Effector CD8-positive, alpha-beta T cell (primary cell): Measurements from ENCODE around the gene SLC9A3.
"Not testable (repeated sequence)": the region's sequence is repeated elsewhere in the genome, so short reads cannot be mapped to it uniquely, and the experiment has no call there.

Source experiments
- DNase-seq: peaks from one replicate; lab custom pipeline; 2025; lab: John Stamatoyannopoulos, UW

SLC9A3 gene

DNA sequence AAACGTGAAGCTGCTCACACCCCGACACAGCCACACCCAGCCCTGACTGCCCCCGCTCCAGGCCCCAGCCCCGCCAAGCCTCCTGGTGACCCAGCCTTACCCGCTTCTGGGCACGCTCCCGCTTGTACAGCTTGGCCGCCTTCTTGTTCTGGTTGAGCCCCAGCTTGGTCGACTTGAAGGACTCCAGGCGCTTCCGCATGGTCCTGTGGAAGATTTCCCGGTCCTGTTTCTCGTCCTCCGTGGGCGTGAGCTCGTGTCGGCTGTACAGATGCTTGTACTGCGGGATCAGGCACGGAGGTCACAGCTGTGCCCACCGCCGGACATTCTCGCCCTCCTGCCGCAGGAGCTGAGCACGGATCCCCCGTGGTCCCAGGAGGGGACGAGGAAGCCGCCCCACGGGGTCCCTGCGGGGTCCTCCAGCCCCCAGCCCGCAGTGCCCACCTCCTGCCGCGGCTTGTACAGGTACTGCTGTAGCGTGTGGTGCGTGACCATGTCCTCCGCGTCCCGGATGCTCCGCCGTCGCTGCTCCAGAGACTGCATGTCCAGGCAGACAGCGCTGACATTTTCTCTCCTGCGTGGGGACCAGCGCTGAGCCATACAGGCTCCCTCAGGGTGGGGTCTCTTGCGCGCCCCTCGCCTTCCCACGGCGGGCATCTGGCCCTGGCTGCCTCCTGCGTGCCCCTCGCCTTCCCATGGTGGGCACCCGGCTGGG is 48.0 kb downstream of the SLC9A3 start:
- DNase-seq = no peak

DNA sequence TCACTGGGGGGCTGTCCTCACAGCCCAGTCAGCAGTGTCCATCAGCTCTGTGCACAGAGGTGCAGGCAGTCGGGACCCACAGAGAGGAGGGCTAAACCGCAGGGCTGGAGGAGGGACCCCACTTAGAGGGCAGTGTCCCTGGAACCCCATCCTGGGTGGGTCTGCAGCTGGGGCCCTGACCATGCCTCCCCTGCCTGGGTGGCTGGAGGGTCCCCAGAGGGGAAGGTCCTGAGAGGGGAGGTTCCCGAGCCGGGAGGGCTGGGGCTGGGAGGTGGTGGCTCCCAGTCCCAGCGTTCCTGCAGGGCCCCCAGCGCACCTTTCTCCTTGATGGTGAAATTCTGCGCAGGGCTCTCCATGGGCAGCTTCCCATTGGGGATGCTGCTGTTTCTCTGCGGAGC is 48.5 kb downstream of the SLC9A3 start:
- no peak for DNase-seq

DNA sequence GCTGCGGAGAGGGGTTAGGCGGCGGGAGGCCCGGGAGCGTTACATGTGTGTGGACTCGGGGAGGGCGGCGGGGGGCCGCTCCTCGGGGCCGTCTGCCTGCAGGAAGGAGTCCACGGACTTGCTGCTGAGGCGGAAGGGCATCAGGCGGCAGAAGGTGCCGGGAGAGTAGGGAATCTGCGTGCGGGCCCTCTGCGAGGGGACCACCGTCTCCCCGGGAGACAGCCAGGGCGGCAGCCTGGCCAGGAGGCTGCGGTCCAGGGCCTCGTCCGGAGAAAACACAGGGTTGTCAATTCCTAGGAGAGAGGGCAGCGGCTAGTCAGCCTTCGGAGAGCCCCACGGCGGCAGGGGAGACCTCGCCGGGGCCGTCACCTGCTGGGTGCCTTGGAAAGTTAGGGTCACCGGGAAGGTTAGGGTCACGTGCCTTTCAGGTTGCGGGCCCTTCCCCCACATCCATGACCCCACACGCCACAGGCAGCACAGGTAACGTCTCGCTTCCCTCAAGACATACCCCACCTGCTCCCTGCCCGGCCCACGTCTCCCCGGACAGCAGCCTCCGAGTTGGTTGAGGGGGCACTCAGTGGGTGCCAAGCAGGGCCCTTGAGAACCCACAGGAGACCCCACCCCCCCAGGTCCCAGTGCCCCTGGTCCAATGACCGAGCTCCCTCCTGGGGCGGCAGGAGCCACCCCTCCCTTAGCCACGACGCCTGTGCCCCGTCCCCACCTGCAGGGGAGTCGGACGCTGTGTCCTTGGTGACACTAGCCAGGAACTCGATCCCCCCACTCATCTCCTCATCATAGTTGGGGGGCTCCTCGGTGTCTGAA is 49.2 kb downstream of the SLC9A3 start:
- no peak for DNase-seq

DNA sequence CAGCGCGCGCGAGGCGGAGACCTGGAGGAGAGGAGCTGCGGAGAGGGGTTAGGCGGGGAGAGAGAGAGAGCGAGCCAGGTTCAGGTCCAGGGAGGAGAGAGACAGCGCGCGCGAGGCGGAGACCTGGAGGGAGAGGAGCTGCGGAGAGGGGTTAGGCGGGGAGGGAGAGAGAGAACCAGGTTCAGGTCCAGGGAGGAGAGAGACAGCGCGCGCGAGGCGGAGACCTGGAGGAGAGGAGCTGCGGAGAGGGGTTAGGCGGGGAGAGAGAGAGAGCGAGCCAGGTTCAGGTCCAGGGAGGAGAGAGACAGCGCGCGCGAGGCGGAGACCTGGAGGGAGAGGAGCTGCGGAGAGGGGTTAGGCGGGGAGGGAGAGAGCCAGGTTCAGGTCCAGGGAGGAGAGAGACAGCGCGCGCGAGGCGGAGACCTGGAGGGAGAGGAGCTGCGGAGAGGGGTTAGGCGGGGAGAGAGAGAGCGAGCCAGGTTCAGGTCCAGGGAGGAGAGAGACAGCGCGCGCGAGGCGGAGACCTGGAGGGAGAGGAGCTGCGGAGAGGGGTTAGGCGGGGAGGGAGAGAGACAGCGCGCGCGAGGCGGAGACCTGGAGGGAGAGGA is 49.9 kb downstream of the SLC9A3 start:
- DNase-seq = not testable (repeated sequence)

DNA sequence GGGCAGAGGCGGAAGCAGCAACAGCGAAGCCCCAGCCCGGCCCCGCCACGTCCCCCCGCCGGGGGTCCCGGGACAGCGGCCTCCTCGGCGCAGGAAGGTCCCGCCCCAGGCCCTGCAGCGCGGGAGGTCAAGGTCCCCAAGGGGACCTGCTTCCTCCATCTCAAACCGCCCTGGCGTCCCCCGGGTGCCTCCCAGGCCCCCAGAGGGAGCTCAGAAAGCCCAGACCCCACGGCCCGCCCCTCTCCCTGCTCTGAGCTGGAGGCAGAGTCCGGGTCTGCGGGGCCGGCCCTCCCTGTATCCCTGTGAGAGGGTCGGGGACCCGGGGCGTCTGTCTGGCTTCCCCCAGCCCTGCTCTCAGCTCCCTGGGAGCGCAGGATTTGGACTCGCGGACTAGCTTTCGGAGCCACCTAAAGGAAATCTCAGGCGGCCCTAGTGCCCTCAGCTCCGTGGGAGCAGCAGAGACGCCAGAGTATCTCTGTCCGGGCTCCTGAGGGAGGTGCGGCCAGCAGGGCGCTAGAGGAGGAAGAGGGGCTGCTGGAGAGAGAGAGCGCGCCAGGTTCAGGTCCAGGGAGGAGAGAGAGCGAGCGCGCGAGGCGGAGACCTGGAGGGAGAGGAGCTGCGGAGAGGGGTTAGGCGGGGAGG is 50.6 kb downstream of the SLC9A3 start:
- no peak for DNase-seq

DNA sequence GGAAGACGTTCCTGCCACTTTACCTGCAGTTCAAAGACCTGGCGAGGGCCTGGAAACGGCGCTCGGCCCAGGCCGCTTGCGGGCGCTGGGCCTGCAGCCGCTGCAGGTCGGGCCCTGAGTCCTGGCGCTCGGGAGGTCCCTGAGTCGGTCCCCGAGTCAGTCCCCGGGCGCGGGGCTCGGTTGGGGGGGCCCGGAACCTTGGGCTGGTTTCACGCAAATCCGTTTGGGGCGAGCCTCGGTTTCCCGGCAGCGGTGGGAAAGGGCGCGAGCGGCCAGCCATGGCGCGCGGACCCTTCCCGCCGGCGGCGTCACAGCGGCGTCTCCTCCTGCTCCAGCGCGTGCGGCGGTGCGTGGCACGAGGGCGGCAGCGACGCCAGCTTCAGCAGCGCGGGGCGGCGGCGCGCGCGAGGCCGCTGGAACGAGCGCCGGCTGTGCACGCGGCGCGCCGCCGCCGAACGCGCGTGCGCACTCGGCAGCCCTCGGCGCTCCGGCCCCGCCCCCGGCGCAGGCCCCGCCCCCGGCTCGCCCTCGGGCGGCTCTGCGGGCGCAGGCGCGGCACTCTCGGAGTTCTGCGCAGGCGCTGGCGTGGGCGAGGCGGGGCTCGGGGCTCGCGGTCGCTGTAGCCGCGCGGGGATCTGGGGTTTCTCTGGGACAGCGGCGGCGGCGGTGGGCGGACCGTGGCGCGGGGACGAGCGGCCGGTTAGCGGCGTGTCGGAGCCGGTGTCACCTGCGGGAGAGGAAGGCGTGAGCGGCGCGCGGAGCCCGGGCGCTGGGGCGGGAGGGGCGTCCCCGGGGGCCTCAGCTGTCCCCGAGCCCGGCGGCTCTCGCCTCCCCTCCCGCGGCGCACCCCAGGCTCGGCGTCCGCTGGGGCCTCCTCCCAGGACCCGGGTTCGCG is 51.3 kb downstream of the SLC9A3 start:
- DNase-seq = peak; percentile 80

DNA sequence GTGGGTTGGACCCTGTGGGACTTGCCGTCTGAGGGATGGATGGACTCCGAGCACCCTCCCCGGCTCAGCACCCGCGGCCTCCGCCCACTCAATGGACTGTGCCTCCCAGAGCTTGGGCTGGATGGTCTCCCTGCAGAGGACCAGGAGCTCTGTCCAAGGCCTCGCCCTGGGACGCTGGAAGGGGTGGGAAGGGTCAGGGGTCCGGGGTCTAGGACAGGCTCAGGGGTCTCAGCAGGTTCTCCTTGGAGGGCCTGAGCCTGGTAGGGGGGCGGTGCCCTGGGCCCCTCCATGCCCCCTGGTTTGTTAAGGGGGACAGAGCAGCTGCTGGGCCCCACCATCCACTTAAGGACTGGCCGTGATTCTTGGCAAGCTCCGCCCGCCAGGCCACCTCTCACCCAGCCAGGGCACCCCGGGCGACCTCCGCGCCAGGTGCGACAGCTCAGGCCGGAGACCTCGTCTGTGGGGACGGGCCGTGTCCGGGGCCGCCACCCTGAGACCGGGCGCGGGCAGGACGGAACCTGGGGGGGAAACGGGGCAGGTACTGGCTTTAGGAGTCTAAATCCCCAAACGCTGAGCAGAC is 52.1 kb downstream of the SLC9A3 start:
- DNase-seq = no peak

DNA sequence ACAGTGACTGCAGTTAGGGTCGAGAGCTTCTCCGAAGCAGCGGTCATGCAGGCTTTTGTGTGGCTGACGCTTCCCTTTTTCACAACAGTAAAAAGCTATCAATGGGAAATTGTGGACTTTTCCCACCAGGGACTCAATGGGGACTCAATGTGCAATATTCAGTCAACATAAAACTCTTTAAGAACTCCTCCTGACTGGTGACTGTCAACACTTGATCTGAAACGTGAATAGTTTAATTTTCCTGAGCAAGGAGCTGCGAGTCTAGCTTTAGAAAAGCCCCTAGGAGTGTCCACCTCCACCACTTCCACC is 52.5 kb downstream of the SLC9A3 start:
- DNase-seq = no peak

DNA sequence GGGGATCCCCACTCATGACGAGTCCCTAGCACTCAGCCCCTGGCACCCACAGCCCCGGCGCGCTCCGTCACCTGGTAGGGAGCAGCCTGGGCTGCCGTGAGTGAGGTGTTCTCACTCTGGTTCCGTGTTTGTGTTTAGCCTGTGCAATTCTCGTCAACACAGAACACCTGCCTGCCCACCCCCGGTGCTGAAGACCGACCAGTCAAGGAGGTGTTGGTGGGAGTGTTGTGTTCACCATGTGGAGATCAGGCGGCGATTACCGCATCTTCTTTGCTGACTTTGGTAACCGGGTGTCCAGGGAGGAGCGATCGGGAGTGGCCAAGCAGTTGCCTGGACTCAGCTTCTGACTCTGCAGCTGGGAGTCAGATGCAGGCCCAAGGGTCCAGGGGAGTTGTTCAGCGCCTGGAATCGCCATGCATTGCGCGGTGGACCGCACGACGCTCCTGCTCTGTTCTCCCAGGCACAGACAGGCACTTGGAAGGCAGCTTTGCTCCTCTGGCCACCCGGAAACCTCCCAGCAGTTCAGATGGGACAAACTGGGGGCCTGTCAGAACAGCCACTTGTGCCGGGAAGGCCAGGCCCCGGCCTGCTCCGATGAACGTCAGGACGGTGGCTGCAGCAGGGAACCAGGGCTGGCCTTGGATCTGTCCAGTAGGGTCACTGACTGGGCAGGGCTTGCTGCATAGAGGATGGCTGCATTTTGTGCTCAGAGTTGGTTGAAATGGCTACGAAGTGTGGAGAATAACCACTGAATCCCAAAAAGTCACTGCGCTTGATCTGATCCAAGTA is 53.1 kb downstream of the SLC9A3 start:
- DNase-seq = no peak

DNA sequence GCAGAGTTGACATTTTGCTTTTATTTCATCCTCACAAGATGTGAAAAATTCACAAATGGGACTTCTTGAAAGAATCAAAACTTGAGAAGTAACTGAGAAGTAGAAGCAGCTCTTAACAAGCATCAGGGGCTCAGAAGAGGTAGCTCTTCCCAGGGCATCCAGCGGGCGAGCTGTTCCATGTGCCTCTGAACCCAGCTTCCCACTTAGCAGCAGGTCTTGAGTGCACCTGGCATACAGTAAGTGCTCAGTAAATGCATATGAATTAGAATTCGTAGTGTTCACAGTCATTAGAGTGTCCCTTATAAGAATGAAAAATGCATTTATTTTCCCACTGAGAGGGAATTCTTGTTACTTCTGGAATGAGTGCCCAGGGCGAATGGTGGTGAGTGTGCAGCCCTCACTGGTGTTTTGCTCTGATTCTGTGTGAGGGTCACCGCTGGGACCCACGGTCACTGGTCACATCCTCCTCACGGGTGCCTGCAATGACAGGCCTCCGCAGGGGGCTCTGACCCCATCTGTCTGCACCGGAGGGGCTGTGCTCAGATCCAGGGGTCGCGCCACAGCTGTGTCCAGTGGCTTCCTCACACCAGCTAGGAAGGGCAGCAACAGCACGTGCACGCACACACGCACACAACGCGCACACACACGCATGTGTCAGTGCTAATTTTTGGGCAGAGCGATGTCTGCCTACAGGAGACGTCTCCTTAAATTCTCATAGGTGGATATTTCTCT is 54.3 kb downstream of the SLC9A3 start:
- no peak for DNase-seq

DNA sequence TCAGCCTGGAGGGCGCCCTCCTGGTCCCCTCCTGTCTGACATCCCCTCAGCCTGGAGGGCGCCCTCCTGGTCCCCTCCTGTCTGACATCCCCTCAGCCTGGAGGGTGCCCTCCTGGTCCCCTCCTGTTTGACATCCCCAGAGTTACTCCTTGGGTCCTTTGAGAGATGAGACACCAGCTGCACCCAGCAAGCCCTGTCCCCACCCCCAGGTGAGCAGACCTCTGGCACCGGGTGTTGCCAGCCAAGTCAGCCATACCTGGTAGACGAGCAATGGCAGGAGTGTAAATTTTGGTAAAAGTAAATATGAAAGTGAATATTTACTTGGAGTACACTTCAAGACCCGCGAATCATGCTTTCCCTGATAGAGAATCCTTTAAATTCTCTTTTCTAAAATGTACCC is 55.8 kb downstream of the SLC9A3 start:
- no peak for DNase-seq

DNA sequence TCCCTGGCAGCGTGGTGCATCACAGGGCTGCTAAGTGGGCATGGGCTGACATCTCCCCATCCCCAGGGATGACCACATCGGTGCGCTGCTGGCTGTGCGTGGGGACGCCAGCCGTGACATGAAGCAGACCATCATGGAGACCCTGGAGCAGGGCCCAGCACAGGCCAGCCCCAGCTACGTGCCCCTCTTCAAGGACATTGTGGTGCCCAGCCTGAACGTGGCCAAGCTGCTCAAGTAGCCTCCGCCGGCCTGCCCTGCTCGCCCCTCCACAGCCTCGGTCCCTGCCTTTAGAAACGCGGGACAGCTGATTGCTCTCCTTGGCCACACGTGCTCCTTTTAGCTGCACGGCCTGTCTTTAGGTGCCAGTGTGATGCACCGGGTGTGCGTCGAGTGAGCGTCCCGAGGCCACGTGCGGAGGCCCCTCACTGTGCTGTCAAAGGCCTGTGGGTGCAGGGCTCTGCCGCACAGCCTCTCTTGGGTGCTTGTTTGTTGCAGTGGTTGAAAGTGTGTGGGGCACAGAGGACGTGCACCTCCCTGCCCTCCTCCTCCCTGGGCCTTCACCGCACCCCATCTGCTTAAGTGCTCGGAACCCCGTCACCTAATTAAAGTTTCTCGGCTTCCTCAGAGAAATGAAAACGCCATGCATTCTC is 57.5 kb downstream of the SLC9A3 start:
- no peak for DNase-seq

DNA sequence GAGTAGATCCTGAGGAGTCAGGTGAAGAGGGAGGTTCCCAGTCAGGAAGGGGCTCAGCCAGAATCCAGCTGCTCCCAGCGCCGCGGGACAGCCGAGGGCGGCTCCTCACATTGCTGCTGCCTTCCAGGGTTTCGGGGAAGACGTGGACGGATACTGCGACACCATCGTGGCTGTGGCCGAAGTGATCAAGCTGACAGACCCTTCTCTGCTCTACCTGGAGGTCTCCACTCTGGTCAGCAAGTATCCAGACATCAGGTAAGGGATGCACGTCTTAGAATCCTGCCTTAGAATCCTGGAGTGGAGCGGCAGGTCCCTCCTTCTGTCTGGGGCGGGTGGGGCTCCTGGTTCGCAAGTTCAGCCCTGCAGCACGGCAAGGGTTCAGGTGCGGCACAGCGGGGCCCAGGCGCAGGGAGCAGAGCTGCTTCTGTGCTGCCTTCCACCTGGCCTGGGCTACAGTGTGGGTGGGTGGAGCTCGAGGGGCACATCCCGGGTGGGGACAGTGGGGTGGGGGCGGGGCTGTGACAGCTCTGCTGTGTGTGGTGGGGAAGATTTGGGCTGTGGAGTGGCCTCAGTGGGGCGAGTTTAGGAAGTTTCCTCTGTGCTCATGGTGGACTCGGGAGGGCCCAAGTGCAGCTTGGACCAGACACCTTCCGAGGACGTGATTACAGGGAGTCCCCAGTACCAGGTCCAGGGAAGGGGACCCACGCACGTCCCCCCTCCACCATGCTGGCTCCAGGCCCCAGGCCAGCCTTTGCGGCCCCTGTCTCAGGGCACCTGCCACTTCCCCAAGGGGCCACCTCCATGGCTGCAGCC is 58.5 kb downstream of the SLC9A3 start:
- DNase-seq = no peak

DNA sequence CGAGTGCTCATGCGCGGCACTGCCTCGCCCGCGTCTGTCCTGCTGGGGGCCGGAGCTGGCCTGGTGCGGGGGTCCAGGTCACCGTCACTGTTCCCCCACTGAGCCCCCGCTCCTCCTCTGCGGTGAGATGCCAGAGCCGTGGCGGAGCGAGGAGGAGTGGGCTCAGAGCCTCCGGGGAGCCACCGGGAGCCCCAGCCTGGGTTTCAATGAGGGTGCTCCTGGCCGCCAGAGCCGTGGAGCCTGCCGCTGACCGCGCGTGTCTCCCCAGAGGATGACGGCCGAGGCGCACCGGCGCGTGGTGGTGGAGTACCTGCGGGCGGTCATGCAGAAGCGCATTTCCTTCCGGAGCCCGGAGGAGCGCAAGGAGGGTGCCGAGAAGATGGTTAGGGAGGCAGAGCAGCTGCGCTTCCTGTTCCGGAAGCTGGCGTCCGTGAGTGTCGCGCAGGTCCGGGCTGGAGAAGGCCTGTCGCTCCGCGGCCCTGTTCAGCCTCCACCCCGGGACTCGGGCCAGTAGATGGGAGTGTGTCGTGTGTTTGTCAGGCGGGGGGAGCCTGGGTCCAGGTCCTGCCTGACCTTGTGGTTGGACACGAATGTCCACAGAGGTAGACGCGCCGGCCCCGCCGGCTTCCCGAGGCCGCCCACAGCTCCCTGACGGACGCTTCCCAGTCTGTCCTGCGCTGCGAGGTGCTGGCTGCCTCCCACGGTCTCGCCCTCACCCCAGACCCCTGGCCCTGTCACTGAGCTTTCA is 59.2 kb downstream of the SLC9A3 start:
- DNase-seq = no peak

DNA sequence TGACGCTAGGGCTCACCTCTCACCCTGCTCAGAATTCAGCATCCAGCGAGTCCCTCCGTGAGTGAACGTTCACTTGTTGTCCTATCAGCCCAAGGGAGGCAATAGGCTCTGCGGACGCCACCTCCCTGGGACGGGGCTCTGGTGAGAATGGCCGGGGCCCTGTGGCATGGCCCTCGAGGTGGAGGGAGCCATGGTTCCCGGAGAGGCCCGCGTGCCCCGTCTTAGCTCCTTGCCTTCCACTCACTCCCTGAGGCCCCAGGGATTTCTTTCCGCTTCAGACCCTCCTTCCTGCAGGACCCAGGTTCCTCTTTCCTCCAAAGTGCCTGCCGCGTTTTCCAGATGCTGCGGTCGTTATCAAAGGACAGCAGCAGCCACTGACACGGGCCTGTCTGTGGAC is 59.8 kb downstream of the SLC9A3 start:
- no peak for DNase-seq

DNA sequence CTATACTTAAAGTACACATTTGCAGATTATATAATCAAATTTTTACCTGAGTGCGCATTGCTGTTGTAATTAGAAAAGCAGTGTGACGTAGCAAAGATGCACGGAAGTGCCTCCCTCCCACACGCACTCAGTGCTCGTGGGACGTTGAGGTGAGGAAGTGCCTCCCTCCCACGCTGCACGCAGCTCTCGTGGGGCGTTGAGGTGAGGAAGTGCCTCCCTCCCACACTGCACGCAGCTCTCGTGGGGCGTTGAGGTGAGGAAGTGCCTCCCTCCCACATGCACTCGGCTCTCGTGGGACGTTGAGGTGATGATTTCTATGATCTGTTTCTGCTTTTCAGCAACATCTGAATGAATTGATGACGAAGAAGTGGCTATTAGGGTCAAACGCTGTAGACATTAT is 60.3 kb downstream of the SLC9A3 start:
- peak; percentile 61 for DNase-seq

DNA sequence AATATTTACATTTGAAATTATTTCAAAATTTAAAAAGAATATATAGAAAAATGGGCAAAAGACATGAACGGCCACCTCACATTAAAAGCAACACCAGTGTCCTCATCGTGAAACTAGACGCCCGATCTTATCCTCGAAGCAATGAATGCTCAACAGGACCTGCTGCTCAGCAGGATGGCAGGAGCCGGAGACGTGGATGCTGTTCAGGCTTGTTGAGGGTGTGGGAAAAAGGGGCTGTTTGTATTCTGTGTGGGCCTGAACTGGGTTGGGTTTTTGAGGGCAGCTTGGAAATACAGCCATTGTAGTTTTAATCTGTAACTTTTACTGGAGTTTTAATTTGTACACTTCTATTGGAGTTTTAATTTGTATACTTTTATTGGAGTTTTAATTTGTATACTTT is 60.9 kb downstream of the SLC9A3 start:
- DNase-seq = no peak

DNA sequence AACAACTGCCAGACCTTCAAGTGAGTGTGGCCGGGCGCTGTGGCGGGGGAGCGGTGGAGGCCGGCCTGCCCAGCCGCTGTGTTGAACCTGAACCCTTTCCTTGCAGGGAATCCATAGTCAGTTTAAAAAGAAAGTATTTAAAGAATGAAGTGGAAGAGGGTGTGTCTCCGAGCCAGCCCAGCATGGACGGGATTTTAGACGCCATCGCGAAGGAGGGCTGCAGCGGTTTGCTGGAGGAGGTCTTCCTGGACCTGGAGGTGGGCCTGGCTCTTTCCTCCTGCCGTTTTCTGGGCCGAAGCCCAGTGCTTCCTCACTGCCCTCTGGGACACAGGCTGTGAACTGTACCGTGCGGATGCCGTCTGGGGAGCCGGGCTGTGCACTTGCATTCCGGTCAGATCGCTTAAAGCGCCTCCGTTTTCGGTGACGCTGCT is 62.2 kb downstream of the SLC9A3 start:
- DNase-seq = no peak
